SK-N-MC (cell line): ENCODE results near the gene PTPN4.

Experiments
- EZH2 ChIP-seq: fragments of 200-600 bp; sonication (generic); IDR thresholded peaks from one replicate; pipeline ENCODE4 v1.6.1; 2017; ENCODE audit warnings: antibody characterized with exemption
- FOXP2 ChIP-seq: optimal IDR thresholded peaks from 2 replicates; pipeline ENCODE3; 2011; ENCODE audit warnings: mild to moderate bottlenecking, moderate library complexity; ENCODE audit not compliant: insufficient read depth; ENCODE audit errors: extremely low read length, control extremely low read depth
- POLR2AphosphoS5 ChIP-seq: IDR thresholded peaks from 2 replicates; pipeline ENCODE4 v1.6.1; 2012; ENCODE audit warnings: mild to moderate bottlenecking, low read depth, low read length, borderline replicate concordance

DNA sequence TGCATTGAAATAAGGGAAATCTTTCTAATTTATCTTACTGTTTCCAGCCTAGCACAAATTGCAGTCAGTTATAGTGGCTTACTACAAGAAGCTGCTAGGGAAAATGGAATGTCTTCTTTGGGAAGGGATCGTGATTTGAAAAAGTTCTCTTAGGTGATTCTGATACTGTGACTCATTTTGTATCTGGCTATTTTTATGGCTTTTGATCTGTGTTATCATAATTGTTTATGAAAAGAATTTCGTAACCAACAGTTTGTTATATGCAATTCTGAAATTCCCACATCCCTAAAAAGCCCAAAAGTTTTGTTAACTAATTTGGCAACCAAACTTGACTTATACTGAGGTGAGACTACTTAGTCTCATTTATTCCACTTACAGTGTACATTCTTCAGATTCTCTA, 12.4 kb downstream of the PTPN4 start:
- TF ChIP-seq POLR2AphosphoS5 (no peak), EZH2 (no peak), FOXP2 (no peak)
